MV-4-11 (cell line): ENCODE data around the gene C1QTNF8.
A peak's percentile ranks its signal among the peaks of the same experiment; 100 is the strongest.

Experiments
- DNase-seq: peaks from one replicate; lab custom pipeline; 2025; lab: John Stamatoyannopoulos, UW

C1QTNF8 gene

DNA sequence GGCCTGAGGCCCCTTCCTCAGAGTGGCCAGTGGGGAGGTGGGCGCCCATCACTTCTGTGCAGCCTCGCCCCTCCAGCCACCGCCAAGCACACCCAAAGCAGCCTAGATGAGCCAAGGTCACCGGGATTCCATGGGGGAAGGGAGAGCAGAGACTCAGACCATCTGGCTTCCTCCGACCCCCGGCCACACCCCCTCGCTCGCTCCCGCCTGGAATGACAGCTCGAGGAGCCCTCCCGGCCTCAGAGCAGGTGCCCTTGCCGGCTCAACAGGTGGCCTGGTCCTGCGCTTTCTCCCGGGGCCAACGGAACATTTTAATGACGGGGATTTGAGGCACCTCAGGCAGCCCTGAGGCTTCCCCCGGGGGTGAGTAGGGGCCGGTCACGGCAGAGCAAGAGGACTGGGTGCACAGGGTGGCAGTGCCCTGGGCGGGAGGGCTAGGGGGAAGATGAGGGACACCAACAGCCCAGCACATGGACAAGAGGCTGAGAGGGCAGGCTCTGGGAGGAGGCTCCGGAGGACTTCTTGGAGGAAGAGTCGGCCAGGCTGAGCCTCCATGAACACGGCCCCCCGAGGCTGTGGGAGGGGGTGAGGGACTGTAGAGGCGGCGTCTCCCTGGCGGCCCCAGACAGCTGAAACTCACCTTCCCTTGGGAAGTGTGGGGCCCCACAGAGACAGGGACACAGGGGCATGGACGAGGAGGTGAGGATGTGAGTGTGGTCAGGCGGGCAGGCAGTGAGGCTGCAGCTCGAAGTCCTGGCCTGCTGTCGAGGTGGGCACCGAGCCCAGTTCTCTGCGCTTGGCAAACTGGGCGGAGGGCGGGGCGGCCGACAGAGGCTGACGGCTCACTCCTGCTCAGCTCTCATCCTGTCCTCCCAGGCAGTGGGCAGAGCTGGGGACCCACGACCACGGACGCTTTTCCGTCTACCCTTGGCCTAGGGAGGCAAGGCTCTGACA lies 12.5 kb upstream of the C1QTNF8 start:
- DNase-seq = no peak

GRCh38 chr16:1107731-1108130 lies 11.7 kb upstream of the C1QTNF8 start:
- no peak for DNase-seq

- no peak for DNase-seq
These were observed 11.1 kb upstream of the C1QTNF8 start for GRCh38 chr16:1107141-1107540.

DNA sequence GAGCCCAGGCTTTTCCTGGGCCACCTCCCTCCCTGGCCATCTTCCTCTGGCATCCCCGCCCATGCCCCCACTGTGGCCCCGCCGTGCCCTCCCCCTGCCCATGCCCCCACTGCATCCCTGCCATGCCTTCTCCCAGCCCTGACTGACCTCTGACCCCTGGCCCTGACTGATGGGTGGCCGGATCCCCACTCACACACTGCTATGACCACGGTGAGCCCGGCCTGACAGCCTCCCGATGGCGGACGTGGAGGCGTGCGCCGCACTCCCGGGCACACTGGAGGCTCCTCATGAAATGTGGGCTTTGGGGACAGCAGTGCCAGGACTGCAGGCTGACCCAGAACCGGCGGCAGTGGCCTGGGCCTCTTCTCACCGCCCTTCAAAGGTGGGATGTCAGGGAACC lies 10.6 kb upstream of the C1QTNF8 start:
- DNase-seq = no peak

- peak; percentile 1 for DNase-seq
These were observed 10.0 kb upstream of the C1QTNF8 start for GRCh38 chr16:1105888-1106620.

DNA sequence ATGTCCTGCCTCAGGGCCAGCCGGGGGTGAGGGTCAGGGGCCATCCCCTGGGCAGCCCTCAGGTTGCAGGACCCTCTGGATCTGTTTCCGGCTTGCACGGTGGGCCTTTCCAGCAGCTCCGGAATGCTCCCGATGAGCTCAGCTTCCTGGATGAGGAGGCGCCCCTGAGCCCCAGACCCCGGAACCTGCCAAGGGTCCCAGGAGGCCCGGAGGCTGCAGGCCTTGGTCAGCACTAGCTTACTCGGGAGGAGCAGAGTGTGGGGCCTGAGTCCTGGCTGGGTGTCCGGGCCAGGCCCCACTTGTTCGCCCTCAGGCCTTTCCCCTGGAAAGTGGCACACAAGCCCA lies 7.6 kb upstream of the C1QTNF8 start:
- DNase-seq = no peak

DNA sequence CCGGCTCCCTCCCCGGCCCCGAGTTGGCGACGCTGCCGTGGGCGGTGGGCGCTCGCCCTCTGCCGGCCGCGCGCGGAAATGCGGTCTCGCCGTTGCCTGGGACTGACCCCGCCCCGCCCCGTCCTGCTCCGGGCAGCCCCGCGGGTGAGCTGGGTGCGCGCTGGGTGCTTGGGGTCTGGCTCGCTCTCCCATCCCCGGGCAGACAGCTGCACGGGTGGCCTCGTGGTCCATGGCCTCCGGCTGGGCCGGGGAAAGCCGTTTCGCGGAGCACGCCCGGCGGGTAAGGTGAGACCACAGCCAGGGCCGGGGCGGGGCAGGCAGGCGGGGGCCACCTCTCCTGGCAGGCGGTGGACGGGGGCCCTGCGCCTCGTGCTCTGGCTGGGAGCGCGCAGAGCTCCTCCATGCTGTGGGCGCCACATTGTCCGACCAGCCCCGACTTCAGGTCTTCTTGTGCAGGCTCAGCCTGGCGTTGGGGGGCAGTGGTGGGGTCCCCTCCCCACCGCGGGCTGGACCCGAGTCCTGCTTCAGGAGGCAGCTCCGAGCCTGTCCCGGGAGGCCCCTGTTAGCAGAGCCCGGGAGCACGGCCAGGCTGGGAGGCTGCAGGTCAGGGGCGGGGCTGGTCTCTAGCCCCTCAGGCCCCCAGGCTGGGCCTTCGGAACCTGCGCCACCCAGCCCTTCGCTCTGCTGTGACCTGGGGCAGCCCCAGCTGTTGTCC lies 7.0 kb upstream of the C1QTNF8 start:
- DNase-seq = no peak

DNA sequence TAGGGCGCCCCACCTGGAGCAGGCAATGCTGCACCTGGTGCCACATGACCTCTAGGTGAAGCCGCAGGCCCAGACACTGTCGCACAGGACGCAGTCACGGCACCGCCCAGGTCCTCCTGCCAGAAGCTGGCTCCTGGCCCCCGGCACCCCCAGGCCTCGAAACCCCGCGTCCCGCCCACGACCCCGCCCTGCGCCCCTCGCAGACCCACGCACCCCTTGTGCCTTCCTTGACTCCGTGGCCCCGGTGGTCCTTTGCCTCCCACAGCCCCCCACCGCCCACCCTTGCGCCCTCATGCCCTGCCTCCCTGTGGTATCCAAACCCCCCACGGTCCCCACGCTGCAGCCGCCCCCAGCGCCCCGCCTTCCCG lies 6.3 kb upstream of the C1QTNF8 start:
- no peak for DNase-seq

GRCh38 chr16:1101573-1102332 lies 5.7 kb upstream of the C1QTNF8 start:
- no peak for DNase-seq

DNA sequence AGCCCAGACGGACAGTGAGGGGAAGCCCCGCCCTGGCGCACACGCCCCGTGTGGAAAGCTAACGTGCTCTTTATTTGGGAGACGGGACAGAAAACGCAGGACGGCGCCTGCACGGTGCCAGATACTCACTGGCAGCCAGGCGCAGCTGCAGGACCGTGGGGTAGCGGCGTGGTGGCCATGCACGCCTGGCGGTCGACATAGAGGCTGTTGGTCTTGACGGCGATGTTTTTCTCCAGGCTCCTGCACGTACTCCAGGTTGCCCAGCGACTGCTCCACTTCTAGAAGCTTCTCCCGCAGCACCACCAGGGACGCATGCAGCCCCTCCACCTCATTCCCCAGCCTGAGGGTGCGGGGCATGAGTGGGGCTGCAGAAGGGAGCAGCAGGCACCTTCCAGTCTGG lies 5.1 kb upstream of the C1QTNF8 start:
- no peak for DNase-seq

- DNase-seq = no peak
These were observed 4.2 kb upstream of the C1QTNF8 start for GRCh38 chr16:1100084-1100800.

- no peak for DNase-seq
These were observed 3.4 kb upstream of the C1QTNF8 start for GRCh38 chr16:1099189-1100083.

GRCh38 chr16:1098266-1098991 lies 2.4 kb upstream of the C1QTNF8 start:
- no peak for DNase-seq

- DNase-seq = no peak
These were observed 1.8 kb upstream of the C1QTNF8 start for GRCh38 chr16:1097800-1098199.

DNA sequence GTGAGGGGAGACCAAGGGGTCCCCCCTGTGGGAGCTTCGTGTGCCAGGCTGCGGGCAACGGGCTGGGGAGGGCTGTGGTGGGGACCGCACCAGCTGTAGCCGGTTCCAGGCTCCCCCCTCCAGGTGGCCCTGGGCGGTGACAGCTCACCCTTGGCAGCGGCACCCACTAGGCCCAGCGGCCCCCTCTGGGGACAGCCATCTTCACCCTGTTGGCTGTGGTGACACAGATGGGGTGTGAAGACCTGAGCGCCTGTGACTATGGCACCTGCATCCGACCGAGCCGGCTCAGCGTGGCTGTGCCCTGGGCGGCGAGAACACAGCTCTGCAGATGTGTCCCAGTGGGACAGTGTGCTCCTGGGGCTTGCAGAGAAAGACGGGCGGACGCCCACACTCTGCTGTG lies 1.1 kb upstream of the C1QTNF8 start:
- no peak for DNase-seq

GRCh38 chr16:1095450-1096168 lies 435 bp downstream of the C1QTNF8 start:
- DNase-seq = no peak

- no peak for DNase-seq
These were observed 1.2 kb downstream of the C1QTNF8 start for GRCh38 chr16:1094601-1095449.

DNA sequence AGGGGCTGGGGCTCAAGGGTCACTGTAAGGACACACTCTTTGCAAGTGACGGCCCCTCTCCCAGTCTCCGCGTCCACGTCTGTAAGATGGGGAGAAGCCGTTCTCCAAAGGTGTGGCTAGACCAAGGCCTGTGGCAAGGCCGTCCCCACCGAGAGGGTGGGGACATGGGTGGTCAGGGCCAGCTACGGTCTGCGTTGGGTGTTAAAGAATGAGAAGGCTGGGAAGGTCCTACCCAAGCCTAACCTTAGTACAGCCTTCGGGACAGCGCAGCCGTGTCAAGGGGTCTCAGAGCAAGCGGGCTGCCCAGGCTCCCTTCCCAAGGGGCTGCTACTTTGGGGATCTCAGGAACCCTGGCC lies 1.9 kb downstream of the C1QTNF8 start:
- DNase-seq = no peak
